HG03095 (cell line): Measurements from ENCODE around the gene CIPC.

Experiments used
- ATAC-seq: cut with Tn5 transposase; IDR thresholded peaks from one replicate; pipeline ENCODE4 v1.9.1; 2021; ENCODE audit warnings: moderate library complexity; ENCODE audit not compliant: unreplicated experiment

Gene CIPC

DNA sequence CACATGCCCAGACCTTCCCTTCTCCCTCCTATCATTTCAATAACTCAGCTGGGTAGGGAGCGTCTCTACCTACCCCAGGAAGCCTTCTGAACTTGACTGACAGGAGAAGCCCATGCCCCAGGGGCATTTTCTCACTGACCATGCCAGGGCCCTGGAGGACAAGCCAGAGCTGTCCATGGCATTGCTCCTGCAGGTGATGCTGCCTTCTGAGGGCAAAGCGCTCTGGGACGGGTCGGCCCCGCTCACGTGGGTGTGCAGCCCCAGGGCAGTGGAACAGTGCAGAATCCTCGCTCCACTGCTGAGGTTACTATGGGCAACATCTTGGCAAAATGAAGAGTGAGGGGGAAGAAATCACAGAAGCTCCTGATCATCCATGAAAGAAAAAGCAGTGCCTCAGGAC, 28.5 kb upstream of the CIPC start:
- no peak for ATAC-seq

DNA sequence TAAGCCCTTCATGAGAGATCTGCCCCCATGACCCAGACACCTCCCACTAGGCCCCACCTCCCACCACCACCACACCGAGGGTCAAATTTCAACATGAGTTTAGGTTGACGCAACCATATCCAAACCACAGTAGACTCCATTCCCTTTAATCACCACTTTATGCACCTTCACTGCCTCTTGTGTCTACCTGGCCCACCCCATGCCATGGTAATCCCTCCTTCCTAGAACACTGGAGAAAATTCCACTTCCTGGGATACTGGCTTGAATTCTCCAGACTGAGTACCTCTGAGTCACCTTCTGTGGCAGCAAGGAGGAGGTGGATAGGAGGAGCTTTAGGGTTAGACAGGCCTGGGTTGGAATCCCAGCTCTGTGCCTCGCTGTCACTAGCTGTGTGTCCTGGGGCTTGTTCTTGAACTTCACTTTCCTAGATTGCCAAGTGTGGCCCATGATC, 26.1 kb upstream of the CIPC start:
- ATAC-seq: no peak

GRCh38 chr14:77074969-77075368, 23.1 kb upstream of the CIPC start:
- no peak for ATAC-seq

GRCh38 chr14:77076113-77076631, 21.9 kb upstream of the CIPC start:
- no peak for ATAC-seq

DNA sequence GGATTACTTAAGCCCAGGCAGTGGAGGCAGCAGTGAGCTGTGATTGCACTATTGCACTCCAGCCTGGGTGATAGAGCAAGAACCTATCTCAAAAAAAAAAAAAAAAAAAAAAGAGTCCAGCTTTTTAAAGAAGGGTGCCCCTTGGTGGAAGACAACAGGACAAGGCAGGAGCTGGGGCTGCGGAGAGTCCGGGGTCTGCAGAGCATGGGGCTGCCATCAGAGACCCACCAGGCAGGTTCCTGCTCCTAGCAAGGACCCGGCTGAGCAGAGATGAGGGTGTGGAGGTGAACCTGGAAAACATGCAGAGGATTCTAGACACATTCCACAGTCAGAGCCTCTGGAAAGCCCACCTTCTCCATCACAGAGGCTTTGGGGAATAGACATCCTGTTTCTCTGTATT, 21.0 kb upstream of the CIPC start:
- ATAC-seq: no peak

GRCh38 chr14:77082356-77082755, 15.7 kb upstream of the CIPC start:
- ATAC-seq: no peak

GRCh38 chr14:77083082-77083481, 15.0 kb upstream of the CIPC start:
- ATAC-seq: no peak

- no peak for ATAC-seq
These were observed 13.1 kb upstream of the CIPC start for GRCh38 chr14:77084985-77085384.

GRCh38 chr14:77085538-77085937, 12.5 kb upstream of the CIPC start:
- no peak for ATAC-seq

- no peak for ATAC-seq
These were observed 11.9 kb upstream of the CIPC start for GRCh38 chr14:77086017-77086727.

- no peak for ATAC-seq
These were observed 11.1 kb upstream of the CIPC start for GRCh38 chr14:77086951-77087350.

DNA sequence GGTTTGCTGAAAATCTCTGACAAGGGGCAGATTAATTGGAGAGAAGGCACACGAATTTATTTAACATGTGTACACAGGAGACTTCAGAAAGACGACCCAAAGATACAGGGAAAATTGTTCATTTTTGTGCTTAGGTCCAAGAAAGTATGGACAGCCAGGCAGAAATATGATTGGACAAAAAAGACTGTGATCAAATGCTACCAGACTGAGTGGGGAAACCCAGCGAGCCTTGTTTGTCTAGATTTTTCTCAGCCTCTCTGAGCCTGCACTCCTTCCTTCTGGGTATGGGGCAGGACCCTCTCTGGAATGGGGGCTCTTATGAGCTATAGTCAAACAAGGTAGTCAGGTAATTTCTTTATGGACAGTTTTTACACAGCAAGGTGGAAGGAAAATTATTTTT, 10.4 kb upstream of the CIPC start:
- no peak for ATAC-seq

GRCh38 chr14:77088219-77088618, 9.8 kb upstream of the CIPC start:
- no peak for ATAC-seq

DNA sequence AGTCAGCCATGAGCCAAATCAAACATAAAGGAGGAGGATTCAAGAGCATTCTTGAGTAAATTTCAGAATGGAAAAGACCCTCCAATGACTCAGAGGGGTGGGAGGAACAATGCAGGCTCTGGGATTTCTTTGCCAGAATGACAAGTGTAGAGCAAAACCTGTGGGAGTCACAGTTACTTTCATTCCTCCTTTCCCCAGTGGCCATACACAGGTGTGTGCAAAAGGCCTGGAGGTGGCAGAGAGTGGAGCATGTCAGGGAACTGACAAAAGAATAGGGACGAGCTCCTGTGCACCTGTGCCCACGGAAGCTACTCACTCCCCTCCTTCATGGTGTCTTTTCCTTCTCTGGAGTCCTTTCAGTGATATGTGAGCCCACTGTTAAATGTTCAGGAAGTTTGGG, 9.4 kb upstream of the CIPC start:
- ATAC-seq: no peak

GRCh38 chr14:77091518-77091917, 6.5 kb upstream of the CIPC start:
- ATAC-seq: no peak

GRCh38 chr14:77092676-77093075, 5.4 kb upstream of the CIPC start:
- no peak for ATAC-seq

GRCh38 chr14:77094672-77095284, 3.3 kb upstream of the CIPC start:
- no peak for ATAC-seq

DNA sequence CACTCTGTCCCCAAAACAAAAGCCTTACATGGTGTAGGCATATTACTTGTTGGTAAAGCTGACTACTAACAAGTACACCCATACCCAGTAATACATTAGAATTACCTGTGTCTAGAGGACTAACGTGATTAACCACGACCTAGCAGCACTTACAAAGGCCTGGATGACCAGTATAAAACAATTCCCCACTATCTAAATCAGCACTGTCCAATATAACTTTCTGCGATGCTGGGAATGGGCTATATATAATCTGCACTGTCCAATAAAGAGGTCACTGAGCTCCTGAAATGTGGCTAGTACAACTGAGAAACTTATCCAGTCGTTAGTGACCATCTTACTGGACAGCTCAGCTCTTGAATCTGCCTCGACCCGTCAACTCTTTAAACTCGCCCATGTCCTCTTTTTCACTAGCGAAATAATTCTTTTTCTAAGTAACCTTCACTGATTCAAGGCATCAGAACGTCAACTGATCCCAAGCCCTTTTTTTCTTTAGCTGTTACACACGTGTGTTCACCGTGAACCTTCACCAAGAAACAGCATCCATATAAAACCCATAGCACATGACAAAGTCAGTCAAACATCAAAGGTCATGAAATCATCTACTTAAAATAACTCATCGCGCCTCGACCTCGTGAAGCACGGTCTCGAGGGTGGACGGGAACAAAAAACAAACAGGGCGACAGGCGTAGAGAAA, 905 bp upstream of the CIPC start:
- no peak for ATAC-seq

DNA sequence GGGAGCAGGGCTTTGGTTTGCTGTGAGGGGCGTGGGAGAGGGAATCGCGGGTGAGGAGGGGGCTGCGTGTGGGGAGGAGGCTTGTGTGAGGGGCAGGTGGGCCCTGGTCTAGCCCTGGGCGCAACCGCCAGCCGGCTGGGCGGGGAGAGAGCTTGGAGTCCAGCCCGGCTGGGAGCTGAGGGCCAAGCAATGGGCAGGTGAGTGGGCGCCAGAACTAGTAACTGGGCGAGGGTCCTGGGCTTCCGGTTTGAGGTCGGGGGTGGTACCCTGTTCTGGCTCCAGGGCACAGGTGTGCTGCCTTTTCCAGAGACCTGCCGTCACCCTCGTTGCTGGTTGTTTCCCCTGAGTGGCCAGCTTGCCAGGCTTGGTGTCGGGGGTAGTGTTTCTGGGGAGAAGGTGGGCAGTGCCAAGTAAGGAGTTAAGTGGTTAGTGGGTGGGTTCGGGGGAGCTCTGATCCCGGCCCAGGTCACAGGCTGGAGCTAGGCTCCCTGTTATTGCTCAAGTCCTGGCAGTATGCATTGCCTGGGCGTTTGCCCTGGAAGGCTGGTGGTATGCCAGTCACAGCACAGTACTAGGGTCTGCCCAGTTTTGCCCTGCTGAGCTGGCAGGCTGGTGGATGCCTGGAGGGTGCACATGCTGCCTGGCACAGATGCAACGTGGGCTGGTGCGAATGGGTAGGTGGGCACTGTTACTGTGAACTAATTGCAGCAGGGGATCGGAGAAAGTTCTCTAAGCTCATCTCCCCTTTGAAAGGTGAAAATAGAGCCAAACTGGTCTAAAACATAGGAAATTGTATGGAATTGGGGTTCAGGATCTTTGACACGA, 683 bp downstream of the CIPC start:
- ATAC-seq: no peak

DNA sequence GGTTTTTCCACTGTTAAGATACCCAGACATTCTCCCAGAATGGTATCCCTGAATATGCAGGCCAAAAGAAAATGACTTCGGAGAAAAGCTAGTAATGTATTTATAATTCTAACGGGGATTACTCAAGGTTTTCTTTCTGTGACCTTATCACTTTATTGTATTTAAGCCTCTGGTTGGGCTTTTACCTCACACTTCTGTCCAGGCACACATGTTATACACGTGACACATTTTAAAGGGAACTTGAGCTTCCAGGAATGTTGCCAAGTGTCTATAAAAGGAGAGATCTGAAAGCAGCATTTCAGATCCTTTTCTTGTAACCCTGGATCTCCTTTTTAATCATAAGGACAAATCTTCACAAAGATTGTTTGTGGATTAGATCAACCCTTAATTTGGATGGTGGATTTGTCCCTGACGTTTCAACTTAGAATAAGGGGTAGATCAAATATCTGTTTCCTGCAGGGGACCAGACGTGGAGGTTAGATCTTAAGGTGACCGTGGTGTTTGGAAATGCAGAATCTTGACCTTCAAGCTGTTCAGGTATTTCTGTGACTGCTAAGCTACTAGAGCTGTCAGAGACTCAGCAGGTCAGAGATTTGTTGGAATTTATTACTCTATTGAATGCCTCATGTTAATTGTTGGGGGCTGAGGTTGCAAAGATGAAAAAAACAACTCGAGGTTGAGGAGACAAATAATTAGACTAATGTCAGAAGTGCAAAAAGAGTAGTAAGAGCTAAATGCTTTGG, 1.5 kb downstream of the CIPC start:
- no peak for ATAC-seq
